GM21786 (cell line): ENCODE data around the gene SERGEF.

ENCODE experiments used
- ATAC-seq: cut with Tn5 transposase; IDR thresholded peaks from one replicate; pipeline ENCODE4 v1.9.1; 2021; ENCODE audit not compliant: unreplicated experiment

The SERGEF gene

DNA sequence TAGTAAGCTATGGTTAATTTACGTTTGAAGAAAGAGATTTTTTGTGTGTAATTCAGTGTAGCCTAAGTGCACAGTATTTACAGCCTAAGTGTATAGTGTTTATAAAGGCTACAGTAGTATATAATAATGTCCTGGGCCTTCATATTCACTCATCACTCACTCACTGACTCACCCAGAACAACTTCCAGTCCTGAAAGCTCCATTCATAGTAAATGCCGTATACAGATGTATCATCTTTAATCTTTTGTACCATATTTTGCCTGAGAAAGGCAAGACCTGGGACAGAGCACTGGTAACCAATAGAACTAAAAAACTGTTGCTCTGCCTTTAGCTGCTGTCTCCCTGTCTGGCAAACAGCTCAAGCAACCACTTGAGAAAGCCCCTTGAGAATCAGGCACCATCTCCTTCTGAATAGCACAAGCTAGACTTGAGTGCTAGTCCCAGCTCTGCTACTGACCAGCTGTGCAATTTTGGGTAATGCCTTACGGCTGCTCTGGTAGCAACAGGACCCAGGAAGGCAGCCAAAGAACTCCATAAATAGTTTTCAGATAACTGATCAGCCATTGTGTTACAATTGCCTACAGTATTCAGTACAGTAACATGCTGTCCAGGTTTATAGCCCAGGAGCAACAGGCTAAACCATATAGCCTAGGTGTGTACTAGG is 146.9 kb downstream of the SERGEF start:
- ATAC-seq, result no peak

GRCh38 chr11:17864478-17864941 is 148.3 kb downstream of the SERGEF start:
- ATAC-seq, result no peak

DNA sequence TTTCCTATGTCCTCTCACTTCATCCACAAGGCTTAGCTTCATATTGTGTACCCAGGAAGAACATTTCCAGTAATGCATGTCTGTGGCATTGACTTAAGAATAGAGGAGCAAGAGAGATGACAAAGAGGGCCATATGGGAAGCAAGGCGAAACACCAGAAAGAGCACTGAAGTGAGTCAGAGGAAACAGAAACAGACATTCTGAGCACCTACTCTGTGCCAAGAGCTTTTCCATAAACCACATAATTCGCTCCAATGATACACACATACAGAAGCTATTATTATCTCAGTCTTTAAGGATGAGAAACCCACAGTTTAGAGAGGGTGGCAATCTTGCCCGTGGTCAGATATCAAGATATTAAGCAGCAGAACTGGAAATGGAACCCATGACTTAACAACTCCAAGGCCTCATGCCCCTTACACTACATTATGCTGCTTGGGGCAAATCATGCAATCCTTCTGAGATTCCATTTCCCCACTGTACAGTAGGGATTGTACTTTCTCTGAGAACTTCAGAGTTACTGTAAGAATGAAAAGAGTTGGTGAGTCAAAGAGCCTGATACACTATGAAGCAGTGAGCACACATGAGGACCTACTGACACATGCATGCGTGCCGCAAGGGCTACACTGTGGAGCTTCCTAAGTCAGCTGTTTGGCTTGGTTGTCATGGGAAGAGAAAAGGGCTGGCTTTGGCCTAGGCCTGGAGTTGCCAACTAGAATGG is 151.7 kb downstream of the SERGEF start:
- ATAC-seq, result no peak

DNA sequence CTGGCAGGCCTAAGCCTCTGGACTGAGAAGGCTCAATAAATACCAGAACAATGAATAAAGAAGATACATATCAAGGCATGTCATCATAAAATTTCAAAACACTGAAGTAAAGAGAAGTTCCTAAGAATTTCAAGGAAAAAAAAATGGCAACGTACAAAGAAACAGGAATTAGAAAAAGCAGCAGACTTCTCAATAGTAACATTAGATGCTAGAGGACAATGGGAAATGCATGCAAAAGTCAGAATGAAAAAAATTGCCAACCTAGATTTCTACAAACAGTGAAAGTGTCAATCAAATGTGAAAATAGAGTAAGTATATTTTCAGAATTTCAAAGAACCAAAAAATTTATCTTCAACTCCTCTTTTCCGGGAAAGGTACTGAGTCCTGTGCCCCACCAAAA is 153.3 kb downstream of the SERGEF start:
- no peak for ATAC-seq

DNA sequence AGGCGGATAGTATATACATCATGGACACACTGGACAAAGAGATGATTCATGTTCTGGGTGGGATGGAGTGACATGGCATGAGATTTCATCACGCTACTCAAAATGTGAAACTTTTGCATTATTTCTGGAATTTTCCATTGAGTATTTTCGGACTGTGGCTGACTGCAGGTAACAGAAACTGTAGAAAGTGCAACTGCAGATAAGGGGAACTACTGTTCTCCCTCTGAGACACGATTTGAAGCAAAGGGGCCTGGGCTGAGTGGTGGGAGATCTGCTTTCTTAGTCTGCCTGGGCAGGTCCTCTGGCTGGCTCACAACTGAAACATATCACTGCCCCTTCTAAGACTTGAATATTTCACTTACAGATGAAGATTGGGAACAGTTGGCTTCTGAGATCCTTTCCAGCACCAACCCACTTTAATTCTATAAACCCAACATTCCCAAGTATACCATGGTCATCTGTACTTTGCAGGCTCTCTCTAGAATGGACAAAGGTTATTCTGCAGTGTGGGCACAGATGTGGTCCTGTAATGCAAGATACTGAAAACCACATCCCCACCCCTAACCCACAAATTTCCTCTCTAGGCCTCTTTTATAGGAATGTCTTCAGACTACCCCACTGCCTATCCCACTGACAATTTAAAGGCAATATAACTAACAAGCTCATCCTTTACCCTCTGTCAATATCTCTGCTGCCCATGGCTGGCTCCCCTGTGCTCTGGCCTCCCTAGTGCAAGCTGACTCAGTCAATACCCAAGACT is 157.1 kb downstream of the SERGEF start:
- no peak for ATAC-seq

DNA sequence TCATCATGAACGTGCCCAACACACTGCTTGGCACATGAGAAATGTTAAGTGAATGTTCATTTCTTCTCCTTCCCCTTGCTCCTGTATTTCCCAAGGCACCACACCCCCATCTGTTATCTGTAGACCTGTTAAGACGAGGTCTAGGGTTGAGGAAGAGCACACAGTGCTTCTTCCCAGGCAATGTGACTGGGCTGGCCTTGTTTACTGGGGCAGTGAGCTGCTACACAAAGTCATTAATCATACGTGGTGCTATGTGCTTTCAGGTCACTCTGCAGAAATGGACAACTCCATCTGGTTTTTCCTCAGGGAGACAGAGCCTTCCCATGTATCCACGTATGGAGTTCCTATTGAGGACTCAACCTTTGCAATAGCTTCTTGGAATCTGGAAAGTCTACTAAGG is 159.6 kb downstream of the SERGEF start:
- no peak for ATAC-seq

GRCh38 chr11:17852246-17852645 is 160.6 kb downstream of the SERGEF start:
- ATAC-seq, result no peak

- no peak for ATAC-seq
Observed at GRCh38 chr11:17851697-17852096, 161.2 kb downstream of the SERGEF start.

DNA sequence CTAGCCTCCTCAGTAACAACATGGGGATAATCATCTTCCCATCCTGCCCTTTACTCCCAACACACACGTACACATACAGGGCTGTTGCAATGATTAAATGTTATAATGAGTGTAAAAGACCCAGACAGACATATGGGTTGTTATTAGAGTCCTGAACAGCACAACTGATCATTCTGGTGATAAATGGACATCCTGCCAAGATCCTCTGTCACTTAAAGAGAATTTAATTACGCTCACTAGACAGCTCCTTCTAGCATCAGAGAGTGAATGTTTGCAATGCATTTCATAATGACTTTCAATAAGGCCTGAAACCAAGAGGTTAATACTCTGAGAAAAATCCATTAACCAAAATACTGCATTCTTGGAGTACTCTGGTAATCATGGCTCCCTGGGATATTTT is 162.5 kb downstream of the SERGEF start:
- ATAC-seq, result no peak

DNA sequence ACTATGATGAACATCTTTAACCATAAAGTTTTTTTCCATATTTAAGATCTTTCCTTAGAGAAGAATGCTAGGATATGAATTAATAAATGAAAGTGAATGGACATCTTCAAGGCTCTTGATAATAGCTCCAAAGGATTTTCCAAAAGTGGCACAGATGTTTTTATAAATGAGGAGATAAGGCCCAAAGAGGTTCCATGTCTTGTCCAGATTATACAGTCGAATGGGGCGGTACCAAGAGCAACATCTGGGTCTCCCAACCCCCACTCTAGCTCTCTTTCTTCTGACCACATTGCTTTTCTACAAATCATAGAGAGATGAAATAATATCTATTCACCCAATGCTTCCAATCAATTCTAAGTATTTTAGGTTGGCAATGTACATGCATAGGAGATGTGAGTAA is 164.1 kb downstream of the SERGEF start:
- no peak for ATAC-seq

- no peak for ATAC-seq
Observed at GRCh38 chr11:17846852-17847453, 165.9 kb downstream of the SERGEF start.

- ATAC-seq, result no peak
Observed at GRCh38 chr11:17845431-17845881, 167.4 kb downstream of the SERGEF start.

DNA sequence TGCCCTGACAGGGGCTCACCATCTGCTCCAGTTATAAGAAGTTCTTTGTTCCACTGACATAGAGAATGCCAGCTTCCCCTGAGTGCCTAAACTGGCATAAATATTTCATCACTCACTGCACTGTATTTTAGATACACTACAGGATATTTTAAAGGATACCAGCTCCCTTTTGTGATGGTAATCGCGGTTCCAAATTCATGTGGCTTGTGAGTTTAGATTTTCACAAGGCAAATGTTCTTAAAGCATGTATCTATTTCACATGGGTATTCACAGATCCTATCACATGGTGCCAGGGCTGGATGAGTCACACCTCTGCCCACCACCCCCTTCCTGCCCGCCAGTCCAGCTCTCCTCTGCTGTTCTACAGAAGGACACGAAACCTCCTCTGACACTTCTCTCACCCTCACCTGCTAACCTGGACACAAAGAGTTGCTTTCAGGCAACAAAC is 172.7 kb downstream of the SERGEF start:
- ATAC-seq, result no peak

GRCh38 chr11:17839450-17839849 is 173.4 kb downstream of the SERGEF start:
- ATAC-seq, result no peak

- ATAC-seq, result no peak
Observed at GRCh38 chr11:17838102-17838501, 174.7 kb downstream of the SERGEF start.

DNA sequence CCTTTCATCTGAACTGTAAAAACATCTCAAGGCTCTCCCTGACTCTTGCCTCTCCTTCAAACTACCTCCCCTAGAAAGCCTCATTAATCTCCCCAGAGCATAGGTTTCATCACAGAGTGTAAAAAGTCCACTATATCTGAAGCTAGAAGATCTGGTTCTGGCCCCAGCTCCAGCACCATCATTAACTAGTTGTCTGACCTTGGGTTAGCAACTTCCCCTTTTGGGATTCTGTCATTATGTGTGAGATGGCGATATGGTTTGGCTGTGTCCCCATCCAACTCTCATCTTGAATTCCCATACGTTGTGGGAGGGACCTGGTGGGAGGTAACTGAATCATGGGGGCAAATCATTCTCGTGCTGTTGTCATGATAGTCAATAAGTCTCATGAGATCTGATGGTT is 181.0 kb downstream of the SERGEF start:
- ATAC-seq, result no peak

- no peak for ATAC-seq
Observed at GRCh38 chr11:17831228-17831627, 181.6 kb downstream of the SERGEF start.

- no peak for ATAC-seq
Observed at GRCh38 chr11:17828311-17828751, 184.5 kb downstream of the SERGEF start.

- no peak for ATAC-seq
Observed at GRCh38 chr11:17827006-17827405, 185.8 kb downstream of the SERGEF start.

- no peak for ATAC-seq
Observed at GRCh38 chr11:17822401-17822781, 190.5 kb downstream of the SERGEF start.

DNA sequence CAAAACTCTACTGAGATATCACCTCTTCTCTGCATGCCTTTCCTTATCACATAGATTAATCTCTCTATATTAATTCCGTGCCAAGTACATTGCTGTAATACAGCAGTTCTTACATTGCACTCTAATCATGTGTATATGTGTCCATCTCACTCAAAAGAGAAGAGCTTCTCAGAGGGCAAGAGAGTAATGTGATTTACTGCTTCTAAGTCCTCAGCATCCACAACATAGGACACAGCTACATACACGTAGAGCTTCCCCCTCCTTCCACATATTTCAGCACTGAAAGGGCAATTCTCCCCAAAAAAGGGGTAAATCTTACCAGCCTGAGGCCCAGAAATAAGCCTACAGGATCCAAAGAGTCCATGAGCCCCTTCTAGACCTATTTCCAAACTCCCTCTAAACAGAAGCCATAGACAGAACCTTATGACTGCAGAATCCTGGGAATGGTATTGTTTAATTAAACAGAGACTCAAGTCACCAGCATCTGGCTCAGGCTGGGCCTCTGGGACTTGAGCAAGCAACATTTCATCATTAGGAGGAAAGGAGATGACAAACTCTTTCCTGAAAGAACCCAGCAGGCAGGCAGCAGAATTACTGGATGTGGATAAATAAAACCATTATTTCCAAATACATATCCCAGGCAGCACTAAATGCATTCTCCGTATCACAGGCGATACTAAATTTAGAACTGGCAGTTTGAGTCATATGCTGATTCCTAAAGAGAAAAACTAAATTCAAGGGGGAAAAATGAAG is 191.0 kb downstream of the SERGEF start:
- no peak for ATAC-seq
